Amniotic stem cell (primary cell): ENCODE results near the gene CFH.
"Not testable (repeated sequence)": the region's sequence is repeated elsewhere in the genome, so short reads cannot be mapped to it uniquely, and the experiment has no call there.

Source experiments
- DNase-seq: peaks from one replicate; lab custom pipeline; 2025; lab: John Stamatoyannopoulos, UW

Gene CFH

GRCh38 chr1:196651637-196652215 lies at the start of gene CFH:
Gene CFH (plus strand): TSS chr1:196652043. CDS start chr1:196652118, 75 bp downstream.
- DNase-seq = peak; percentile 73

- no peak for DNase-seq
Measured at GRCh38 chr1:196603651-196604050, 48.2 kb upstream of the CFH start.

GRCh38 chr1:196607981-196608380 lies 43.9 kb upstream of the CFH start:
- DNase-seq = no peak

- peak; percentile 22 for DNase-seq
Measured at GRCh38 chr1:196608390-196609369, 43.2 kb upstream of the CFH start, which contains the start of gene KCNT2. Gene KCNT2 (minus strand): TSS chr1:196608440. CDS start chr1:196608309, 131 bp downstream.

GRCh38 chr1:196609370-196609737 lies 42.5 kb upstream of the CFH start:
- DNase-seq = no peak

GRCh38 chr1:196611873-196612272 lies 40.0 kb upstream of the CFH start:
- DNase-seq = no peak

- DNase-seq = no peak
Measured at GRCh38 chr1:196619721-196620120, 32.1 kb upstream of the CFH start.

GRCh38 chr1:196623079-196623478 lies 28.8 kb upstream of the CFH start:
- DNase-seq = no peak

- DNase-seq = no peak
Measured at GRCh38 chr1:196628838-196629237, 23.0 kb upstream of the CFH start.

- no peak for DNase-seq
Measured at GRCh38 chr1:196637606-196638005, 14.2 kb upstream of the CFH start.

- DNase-seq = no peak
Measured at GRCh38 chr1:196638466-196638865, 13.4 kb upstream of the CFH start.

- not testable (repeated sequence) for DNase-seq
Measured at GRCh38 chr1:196639291-196639690, 12.6 kb upstream of the CFH start.

GRCh38 chr1:196640976-196641375 lies 10.9 kb upstream of the CFH start:
- no peak for DNase-seq

GRCh38 chr1:196649990-196650389 lies 1.9 kb upstream of the CFH start:
- DNase-seq = no peak

GRCh38 chr1:196650403-196650802 lies 1.4 kb upstream of the CFH start:
- DNase-seq = no peak

GRCh38 chr1:196651079-196651478 lies 764 bp upstream of the CFH start:
- DNase-seq = no peak

GRCh38 chr1:196654271-196654670 lies 2.4 kb downstream of the CFH start:
- DNase-seq = no peak

GRCh38 chr1:196655071-196655470 lies 3.2 kb downstream of the CFH start:
- DNase-seq = no peak

GRCh38 chr1:196655494-196655893 lies 3.7 kb downstream of the CFH start:
- DNase-seq = no peak

GRCh38 chr1:196659471-196659870 lies 7.6 kb downstream of the CFH start:
- DNase-seq = no peak

- DNase-seq = no peak
Measured at GRCh38 chr1:196660272-196660671, 8.4 kb downstream of the CFH start.

- DNase-seq = no peak
Measured at GRCh38 chr1:196660852-196661251, 9.0 kb downstream of the CFH start.

GRCh38 chr1:196661345-196661744 lies 9.5 kb downstream of the CFH start:
- DNase-seq = no peak
